T follicular helper cell (primary cell): Measurements from ENCODE around the gene ST7.

Experiments
- DNase-seq: peaks from one replicate; pipeline ENCODE4 v3.0.0-alpha.2; 2020; ENCODE audit warnings: low read depth

ST7 gene

DNA sequence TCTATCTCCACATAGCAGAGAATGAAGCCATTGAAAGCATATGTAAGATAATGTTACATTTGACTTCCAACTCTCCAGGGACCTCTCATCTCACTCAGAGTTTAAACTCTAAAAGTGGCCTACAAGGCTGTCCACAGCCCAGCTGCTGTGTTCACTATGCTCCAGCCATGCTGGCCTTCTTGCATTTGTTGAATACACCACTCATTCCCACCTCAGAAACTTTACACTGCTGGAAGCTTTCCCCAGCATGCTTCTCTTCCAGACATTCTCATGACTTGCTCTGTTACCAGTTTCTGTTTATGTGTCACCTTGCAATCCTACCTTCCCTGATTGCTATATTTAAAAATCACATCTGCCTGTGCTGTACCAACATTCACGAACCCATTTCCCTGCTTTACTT lies 202.4 kb downstream of the ST7 start:
- DNase-seq, result no peak

DNA sequence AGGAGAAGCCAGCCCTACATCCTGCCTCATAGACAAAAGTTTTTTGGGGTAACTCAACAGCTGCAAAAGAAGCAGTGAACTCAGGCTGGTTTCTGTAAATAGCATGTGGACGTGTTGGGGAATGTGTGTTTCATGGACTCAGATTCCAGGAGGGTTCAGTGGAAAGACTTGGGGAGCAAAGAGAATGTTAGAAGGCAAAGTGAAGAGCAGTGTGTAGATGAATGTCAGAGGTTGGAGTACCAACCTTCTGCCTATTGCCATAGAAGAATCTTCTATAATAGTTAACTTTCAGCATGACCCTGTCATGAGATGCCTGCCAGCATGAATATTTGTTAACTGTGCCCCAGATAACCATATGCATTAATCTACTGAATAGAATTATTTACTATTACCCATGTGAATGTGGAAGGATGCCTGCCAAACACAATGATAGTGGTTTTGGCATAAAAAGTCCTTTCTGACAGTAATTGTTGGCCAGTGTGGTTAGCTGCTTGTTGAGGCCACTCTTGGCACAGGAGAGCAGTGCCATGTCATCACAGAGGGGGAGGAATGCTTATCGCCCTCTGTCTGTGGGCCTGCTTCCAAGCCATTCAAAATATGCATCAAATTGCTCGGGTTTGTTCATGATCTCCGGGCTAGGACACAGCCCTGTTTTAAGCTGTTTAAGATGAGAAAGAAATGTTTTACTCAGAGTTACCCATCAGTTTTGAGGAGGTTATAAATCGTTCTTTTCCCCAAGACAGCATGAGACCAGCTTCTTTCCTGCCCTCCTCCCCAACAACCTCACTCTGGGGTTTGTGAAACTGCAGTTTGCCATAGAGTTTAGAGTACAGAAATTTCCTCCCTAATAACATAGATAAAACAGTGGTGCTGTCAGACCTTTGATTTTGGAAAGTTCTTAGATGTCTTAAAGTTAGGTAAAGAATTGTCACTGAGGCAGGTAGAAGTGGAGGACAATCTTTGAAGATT lies 204.2 kb downstream of the ST7 start:
- DNase-seq, result no peak

DNA sequence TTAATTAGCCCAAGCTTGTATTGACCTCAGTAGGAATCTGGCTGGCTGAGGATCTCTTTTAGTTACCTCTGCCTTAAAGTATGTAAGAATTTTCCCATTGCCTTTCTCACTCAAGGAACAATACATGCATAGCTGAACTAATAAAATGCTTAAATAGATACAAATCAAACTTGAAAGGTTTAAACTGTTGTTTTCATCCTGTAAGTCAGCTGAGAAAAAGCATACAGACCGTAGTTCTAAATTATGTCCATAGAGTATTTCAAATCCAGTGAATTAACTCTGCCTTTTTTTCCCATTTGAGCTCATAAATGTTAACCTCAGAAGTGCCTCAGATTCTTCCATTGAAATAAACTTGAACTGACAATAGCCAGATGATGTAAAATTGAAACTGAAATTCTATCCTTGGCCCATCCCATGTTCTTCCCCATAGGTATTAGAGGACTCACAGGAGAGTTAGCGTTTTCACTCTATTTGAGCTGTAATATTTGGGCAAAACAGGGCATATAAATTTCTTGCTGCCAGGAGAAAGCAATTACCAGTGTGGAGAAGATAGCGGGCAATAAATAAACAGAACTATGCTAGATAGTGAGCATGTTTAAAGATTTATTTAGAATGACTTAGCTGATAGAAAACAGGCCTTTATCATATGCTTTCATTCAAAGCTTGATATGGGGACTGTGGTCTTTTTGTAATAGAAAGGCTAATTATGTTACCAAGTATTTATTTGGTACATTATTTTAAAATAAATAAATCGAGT lies 205.8 kb downstream of the ST7 start:
- DNase-seq, result no peak

DNA sequence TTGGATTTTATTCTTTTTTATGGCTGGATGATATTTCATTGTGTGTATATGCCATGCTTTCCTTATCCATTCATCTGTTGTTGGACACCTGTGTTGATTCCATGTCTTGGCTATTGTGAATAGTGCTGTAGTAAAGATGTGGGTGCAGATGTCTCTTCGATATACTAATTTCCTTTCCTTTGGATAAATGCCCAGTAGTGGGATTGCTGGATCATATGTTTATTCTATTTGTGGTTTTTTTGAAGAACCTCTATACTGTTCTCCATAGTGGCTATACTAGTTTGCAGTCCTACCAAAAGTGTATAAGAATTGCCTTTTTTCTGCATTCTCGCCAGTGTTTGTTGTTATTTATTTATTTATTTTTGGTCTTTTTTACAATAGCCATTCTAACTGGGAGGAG lies 209.8 kb downstream of the ST7 start:
- DNase-seq, result no peak

DNA sequence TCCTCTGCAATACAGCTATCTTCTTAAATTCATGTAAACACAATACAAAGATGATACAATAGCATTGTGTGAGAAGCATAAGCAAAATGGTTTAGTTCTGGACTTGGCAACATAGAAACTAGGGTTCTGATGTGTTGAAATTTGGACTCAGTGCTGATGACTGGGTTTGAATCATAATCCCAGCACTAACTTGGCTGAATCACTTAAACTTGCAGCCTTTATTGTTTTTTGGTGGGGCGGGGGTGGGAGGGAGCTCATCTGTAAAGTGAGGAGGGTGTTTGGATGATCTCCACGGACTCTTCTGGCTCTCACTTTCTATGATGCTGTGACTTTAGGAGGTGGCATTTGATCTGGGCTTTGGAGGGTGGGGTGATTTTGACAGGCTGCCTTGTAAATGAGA lies 211.3 kb downstream of the ST7 start:
- no peak for DNase-seq

DNA sequence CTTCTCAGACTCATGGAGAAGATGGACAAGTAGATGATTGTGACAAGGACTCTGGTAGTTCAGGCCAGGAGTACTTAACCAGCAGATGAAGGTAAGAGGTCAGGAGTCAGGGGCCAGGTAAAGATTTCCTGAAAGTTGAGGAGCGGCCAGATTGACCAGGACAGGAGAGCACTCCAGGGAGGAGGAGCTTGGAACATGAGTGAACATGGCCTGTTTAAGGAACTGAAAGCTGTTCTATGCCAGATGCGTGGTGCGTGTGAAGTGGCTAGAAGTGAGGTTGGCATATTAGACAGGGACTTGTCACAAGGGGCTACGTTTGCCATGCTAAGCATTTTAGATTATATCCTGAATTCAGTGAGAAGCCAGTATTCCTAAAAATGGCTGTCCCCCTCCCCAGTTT lies 212.4 kb downstream of the ST7 start:
- DNase-seq, result no peak

DNA sequence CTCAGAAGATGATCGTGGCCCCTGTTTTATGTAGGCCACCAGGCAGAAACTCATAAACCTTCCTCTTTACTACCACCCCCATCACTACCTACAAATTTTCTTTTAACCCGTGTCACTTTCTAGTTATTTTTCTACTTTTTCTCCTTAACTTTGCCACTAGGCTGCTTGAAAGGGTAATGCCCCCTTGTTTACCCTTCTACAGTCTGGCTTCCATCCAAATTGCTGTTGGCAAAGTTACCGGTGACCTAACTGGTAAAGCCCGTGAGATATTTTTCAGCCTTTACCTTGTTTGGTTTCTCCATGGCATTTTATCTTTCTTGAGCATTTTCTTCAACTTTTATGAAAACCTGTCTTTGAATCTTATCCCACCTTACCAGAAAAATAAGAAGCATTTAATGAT lies 216.6 kb downstream of the ST7 start:
- no peak for DNase-seq

DNA sequence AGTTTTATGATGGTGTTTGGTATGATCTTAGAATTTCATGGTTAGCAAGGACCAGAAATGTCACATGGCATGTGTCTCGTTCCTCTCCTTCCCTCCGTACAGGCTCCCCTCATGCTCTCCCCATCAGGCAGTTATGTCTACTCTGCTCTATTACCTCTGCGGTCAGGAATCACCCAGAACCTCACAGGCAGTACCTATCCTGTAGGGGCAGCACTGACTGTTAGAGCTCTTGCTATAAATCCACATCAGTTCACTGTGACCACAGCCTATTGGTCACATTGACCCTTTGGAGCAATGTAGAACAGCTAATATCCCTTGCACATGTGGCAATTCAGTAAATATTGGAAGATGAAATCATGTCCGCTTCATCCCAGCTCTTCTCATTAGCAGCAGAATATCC lies 217.8 kb downstream of the ST7 start:
- DNase-seq, result no peak

DNA sequence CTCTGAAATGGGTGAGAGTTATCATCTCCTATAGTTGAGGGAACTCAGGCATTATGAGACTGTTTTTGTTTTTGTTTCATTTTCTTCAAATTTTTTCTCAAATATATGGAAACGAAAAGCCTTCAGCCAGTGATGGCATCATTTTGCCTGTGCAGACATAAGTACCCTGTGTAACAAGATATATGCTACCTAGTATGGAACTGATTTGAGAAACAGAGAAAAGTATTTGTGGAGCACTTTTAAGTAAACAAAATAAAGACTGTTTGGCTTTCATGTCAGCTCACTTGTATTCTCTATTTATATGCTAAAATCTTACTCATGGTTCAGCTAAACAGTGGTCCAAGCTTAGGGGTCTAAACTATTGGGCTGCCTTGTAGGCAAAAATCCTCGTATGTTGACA lies 219.0 kb downstream of the ST7 start:
- no peak for DNase-seq

DNA sequence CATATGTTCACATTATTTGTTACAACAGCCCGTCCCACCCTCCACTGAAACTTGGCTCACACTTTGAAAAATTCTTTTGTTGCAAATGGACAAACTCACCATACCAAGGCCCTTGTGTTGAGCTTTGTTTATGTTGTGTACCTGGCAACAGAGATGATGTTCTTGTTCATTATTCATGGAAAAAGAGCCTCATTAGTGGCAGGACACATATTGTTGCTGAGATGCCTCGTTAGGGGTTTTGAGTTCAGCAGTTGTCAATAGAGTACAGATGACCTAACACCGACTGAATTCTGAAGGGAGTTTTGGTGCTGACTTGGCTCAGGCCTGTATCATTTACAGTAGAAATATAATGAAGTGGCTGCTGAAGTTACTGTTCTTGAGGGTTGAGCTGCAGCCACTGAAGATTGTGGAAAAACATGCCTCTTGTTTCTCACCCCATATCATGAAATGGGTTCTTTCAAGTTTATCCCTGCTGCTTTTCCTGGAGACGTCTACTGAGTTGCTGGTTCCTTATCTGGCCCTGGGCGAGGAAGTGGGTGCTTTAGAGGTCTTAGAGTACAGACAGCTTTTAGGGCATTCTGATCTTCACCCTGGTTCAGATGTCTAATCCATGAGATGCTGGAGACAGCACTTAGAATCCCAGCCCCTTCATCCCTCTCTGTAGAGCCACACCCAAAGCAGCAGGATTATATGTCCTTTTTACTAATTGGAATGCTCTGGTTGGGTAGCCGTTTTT lies 219.9 kb downstream of the ST7 start:
- no peak for DNase-seq

DNA sequence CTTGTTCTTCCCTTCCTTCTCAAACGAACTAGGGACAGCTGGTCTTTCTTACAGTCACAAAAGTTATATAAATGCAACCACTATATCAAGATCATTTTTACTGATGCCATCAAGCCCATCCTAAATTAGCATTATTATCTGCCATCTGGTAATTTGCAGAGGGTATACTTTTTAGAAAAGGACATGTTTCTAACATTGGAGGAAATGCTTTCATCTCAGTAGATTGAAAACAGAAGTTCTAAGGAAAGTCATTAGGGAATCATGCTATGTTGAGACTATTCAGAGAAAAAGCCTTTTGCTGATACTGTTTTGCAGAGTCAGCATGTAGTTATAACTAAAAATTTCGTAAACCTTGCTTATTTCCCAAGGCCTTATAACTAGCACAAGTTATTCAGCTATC lies 222.9 kb downstream of the ST7 start:
- no peak for DNase-seq

DNA sequence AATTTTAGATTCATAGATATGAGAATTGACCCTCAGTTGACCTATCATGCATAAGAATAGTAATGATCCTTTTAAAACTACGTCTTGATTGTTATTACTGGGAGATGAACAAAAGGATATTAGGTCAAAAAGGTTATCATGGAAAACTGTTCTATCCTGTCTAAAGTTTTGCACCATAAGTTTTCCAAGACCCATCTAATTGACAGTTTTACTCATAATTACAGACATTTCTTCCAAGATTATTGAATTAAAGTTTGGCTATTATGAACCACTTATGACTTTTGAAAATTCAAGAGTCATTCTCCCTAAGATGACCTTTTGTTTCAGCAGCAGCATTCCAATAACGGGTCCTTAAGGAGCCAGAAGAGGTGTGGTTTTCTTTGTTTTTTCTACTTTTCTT lies 225.3 kb downstream of the ST7 start:
- no peak for DNase-seq

DNA sequence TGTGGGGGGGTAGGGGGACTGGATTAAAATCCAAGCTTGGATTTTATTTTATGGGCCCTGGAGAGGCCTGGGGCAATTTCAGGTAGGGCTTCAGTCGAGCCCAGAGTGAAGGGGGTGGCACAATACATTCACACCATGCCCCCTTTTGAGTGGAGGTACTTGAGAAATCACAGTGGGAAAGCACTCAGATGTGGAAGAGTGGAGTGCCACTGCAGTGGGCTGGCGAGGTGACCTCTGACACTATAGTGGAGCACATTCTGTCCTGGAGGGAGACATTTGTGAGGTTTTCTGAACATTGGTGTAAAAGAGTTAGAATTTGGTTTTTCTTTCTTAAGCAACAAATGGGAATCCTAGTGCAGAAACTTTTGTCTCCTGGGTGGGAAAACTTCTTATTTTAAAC lies 226.4 kb downstream of the ST7 start:
- DNase-seq, result no peak

DNA sequence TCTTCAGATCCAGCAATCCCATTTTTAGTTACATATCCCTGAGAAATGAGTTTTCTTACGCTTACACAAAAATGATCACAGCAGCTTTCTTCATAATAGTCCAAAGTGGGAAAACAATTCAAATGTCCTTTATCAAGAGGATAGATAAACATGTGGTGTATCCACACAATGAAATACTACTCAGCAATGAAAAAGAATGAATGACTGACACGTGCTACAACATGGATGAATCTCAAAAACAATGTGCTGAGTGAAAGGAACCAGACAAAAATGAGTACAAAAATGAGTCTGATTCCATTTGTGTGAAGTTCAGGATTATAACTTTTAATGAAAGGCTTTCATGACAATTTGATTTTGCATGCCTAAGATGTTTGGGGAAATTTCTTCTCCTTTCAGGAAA lies 230.4 kb downstream of the ST7 start:
- DNase-seq, result no peak

DNA sequence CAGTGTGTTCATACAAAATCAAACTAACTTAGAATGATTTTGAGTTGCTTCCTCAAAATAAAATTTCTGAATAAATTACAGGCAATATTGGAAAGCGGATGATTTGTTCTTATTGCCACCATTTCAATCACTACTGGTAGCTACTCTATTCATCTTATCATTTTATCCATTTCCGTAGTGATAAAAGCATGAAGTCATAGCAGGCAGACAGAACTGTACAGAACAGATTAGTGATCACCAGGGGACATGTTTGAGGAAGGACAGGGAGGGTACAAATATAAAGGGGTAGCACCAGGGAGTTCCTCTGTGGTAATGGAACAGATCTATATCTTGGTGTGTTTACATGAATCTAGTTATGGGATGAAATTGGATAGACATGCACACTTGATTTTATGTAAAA lies 231.1 kb downstream of the ST7 start:
- DNase-seq, result no peak

DNA sequence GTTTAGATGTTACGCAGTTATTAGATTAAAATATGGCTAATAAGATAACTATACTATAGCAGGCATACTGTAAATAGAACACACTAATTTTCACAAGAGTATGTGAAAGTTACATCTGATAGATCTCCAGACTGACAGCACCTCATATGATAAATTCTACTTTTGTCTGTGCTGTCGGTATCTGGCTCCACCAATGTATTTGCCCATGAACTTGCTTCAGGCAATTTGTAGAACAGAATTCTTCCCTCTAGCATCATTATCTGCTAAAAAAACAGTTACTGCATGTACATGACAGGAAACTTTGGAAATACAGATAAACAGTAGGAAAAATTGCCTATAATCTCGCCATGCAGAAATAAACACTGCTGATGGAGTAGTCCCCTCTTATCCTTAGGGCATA lies 231.8 kb downstream of the ST7 start:
- DNase-seq, result no peak

DNA sequence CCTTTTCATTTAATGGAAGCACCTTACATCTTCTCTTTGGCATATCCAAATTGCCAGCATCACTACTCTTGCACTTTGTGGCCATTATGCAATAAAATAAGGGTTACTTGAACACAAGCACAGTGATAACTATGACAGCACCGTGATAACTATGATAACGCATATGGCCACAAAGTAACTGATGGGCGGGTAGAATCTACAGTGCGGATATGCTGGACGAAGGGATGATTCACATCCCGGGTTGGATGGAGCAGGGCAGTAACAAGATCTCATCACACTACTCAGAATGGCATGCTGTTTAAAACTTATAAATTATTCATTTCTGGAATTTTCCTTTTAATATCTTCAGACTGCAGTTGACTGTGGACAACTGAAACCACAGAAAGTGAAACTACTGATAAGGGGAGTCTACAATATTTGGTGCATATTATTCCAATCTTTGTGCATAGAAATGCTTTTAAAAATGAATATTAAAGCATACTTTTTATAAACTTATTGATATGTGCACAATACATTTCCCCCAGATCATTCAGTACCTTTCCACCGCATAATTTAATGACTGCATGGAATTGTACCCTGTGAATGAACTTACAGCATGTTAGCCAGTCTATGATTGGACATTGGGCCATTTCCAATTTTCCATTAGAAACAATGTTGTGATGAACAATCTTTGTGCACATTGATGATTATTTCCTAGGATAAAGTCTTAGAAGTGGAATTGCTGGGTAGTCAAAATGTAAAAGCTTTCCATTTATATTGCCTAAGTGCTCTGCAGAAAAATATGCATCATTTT lies 233.1 kb downstream of the ST7 start:
- DNase-seq, result no peak

DNA sequence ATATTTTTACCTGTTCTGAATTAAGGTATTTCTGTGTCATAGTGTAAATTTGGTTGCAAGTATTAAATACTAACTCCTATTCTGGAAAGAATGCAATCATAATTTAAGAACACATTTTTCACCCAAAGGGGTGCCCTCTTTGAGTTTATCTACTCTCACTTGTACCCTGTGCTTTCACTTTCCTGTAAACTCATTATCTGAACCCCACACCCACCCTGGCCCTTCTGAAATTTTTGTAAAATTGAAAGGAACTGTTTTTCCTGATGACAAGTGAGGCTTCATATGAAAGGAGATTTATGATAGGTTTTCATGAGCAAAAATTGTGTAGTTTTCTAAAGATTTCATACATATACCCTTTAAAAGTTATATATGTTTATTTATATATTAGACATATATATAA lies 235.1 kb downstream of the ST7 start:
- DNase-seq, result no peak

DNA sequence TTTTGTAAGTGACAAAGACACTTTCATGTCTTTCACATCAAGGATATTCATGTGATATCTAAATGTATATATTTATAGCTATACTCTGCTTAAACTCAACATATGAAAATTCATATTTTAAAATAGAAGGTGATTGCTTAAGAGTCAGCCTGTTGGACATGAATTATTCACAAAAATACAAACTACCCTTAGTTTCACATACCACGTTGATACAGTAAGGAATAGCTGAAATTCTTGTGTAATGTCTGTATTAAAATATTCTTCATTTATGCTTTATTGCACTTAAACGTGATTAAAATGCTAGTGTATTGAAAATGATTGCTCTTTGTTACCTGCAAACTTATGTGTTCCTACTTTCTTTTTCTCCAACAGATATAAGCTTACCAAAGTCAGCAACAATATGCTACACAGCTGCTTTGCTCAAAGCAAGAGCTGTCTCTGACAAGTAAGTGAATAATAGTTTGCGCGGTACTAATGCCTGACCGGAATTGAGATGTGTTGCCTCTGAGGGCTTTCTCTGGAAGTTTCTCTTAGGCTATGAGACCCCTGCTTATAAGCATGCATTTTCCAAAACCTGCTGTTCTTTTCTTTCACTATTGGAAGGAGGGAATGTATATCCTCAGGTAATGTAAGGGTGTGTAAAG lies 235.8 kb downstream of the ST7 start:
- no peak for DNase-seq

DNA sequence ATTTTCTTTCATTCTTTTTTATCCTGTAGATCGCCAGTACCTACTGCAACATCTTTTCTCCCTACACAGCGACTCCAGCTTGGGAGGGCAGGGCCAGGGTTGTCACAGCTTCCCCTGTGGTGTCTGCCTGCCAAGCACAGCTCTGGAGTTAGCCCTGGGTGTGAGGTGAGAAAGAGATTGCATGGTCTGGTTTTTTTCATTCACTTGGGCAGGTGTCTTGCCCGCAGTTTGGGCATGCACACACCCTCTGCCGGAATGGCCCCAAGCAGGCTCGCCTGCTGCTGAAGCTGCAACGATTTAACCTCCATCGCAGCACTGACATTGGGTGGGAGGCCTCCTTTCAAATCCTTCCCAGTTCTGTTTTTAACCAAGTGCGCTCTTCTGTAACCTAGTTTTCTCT lies 236.8 kb downstream of the ST7 start:
- no peak for DNase-seq

DNA sequence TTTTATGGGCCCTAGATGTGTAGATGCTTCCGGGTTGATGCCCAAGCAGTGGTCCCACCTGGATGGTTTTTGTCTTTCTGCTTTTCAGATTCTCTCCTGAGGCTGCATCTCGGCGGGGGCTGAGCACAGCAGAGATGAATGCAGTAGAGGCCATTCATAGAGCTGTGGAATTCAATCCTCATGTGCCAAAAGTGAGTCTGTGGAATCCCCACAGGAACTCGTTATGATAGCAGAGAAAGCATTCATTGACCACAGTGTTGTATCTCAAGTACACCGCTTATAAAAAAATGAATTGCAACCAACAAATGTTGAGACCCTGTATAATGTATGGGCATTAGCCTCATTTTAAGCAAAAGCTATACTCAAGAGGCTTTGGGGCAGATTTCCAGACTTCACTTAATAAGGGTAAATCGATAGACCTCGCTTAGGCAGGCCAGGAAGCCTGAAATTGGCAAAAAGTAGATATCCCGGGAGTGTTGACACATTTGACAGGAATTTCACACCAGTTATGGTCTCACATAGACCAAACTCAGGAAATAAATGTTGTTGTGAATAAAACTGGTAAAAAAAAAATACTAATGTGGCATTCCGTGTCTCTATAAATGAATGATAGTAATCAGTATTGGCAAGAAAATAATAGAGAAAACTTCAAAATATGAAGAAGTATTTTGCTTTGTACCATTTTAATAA lies 237.6 kb downstream of the ST7 start:
- no peak for DNase-seq
